Right lobe of liver (tissue), 6 donors: ENCODE results near the gene NUCB1. TPM values are rescaled to one million over a fixed set of nuclear protein-coding genes. Genes with fewer than 3 reads are reported as not detected.

Experiments
- ATAC-seq, 4 donors: fragments of 200-7000 bp; cut with Tn5 transposase; one replicate each; pipeline ENCODE4 v1.9.1; 2020; ENCODE audit warnings: mild to moderate bottlenecking in 4 of 4, moderate library complexity in 4 of 4
- DNase-seq, 3 donors: peaks; one replicate each; pipeline ENCODE4 v3.0.0-alpha.2; 2020
- H3K27ac ChIP-seq, 3 donors: fragments of 200-600 bp; one replicate each; pipeline ENCODE4 v1.8.0; 2022
- H3K27me3 ChIP-seq, 2 donors: fragments of 200-600 bp; one replicate each; pipeline ENCODE4 v1.8.0; 2022
- H3K36me3 ChIP-seq, 4 donors: fragments of 200-600 bp; sonication (generic) in 1 of 4; one replicate each; pipeline versions ENCODE4 v1.5.1 to v1.8.0; 2017 to 2022; ENCODE audit warnings: control low read depth in 1 of 4
- H3K4me1 ChIP-seq, 4 donors: fragments of 200-600 bp; sonication (generic) in 1 of 4; one replicate each; pipeline versions ENCODE4 v1.5.1 to v1.8.0; 2017 to 2022; ENCODE audit warnings: control low read depth in 1 of 4
- H3K4me3 ChIP-seq, 3 donors: fragments of 200-600 bp; one replicate each; pipeline ENCODE4 v1.8.0; 2022
- H3K9me3 ChIP-seq, 4 donors: fragments of 200-600 bp; sonication (generic) in 1 of 4; one replicate each; pipeline versions ENCODE4 v1.5.1 to v1.8.0; 2017 to 2022; ENCODE audit warnings: control low read depth in 1 of 4
- POLR2A ChIP-seq: fragments of 450-650 bp; IDR thresholded peaks from one replicate; pipeline ENCODE4 v1.6.1; 2017; ENCODE audit warnings: antibody characterized with exemption, mild to moderate bottlenecking
- WGBS: methylation state at CpG from one replicate; pipeline ENCODE4 v1.1.6; 2018; ENCODE audit warnings: low coverage, low lambda C conversion rate; ENCODE audit not compliant: insufficient coverage; ENCODE audit errors: missing lambda C conversion rate; 5-methylcytosine and 5-hydroxymethylcytosine counted together
- intact Hi-C, 2 donors: fragments of 100-400 bp; cut with DNase I; formaldehyde crosslinking; loops; one replicate each; pipeline versions ENCODE4 v1.11.2 to v1.14.1; 2022
- total RNA-seq, 6 experiments: library from RNA; depleted of rRNA in 2 of 6; stranded (reverse); fragments of >200 nt in 2 of 6; fragmentation: NEBNext Ultra II Directional in 3 of 6; extraction: Animal tissue kit (Norgen Biotek cat#: 25700) in 3 of 6; gene quantifications; one replicate each; pipeline versions ENCODE4 v1.1.0 to v1.2.4, GENCODE V29; 2016 to 2023
- TF ChIP-seq, protein P1 (sequence below), 4 donors: fragments of 200-600 bp in 3 of 4; fragments of 450-650 bp in 1 of 4; IDR thresholded peaks; one replicate each; pipeline versions ENCODE4 v1.5.1 to v1.8.0; 2016 to 2022; ENCODE audit warnings: antibody characterized with exemption in 4 of 4, mild to moderate bottlenecking in 2 of 4
- donor health status: DM: no; HTN: yes; CAD: no.
- donor health status: DM: no; HTN: no; CAD: no.
- donor health status: DM: no; HTN: no; CAD: no.
- donor health status: DM: no; HTN: yes; CAD: no.
- donor health status: DM: no; HTN: yes; CAD: no.

The NUCB1 gene
- total RNA-seq, 6 experiments from 2014 or later: 306 to 376 (median 349) TPM

DNA sequence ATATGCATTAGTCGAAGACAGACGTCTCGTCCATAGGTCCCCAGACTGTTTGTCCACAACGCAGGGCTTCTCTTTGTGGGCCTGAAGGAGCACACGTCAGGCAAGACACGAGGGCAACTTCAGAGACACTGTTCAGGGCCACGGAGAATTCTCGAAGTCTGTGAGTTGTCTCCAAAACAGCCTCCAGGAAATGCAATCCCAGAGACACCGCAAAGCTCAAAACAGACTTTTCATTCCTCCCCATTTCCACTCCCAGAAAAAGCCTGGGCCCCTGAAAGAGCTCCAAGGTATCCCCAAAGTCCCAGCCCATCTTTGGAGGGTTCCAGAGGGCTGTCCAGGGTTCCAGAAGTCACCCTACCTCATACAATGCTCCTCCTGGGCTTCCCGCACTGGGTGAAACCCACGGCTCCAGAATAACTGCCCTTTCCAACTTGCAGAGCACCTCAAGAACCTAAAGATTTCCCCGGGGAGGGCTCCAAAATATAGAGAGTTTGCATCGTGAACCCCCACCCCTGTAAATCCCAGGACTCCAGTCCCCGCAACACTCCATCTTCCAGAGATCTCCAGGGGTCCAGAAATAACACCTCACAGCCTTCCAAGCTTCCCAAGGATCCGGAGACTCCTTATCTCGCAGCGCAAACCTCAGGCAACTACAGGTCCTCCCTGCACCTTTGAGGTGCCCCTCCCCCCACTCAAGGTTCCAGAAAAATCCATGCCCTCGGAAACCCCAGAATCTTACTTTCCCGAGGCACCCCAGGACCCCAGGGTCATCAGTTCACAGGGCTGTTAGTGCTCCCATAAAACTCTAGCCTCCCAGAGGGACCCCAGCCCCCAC is 64.3 kb downstream of the NUCB1 start:
- Histone ChIP-seq H3K4me3 (peak overlapping the region; percentile 32 to 97 (median 87)), H3K36me3 (peaks cover 0 to 18% (median 1%) of the 10 kb centered on the region in 4 donors), H3K27ac (peak overlapping the region; percentile 97 to 99 (median 98)), H3K27me3 (no peaks in the 10 kb centered on the region), H3K9me3 (no peaks in the 10 kb centered on the region), H3K4me1 (peaks cover 0 to 26% (median 0%) of the 10 kb centered on the region in 4 donors)
- WGBS: 3% methylated on average over 17 of the region's 19 CpGs
- intact Hi-C loops: loop anchor here in 1 of 2 donors (10.0 kb wide), 1 partner anchor 60 kb away; the partner anchor contains the start of gene NUCB1
- ATAC-seq (peak in 2 of 4 donors; percentile 2 to 4), DNase-seq (peak in 2 of 3 donors; percentile 72 to 80)
- TF ChIP-seq, protein P1, sequence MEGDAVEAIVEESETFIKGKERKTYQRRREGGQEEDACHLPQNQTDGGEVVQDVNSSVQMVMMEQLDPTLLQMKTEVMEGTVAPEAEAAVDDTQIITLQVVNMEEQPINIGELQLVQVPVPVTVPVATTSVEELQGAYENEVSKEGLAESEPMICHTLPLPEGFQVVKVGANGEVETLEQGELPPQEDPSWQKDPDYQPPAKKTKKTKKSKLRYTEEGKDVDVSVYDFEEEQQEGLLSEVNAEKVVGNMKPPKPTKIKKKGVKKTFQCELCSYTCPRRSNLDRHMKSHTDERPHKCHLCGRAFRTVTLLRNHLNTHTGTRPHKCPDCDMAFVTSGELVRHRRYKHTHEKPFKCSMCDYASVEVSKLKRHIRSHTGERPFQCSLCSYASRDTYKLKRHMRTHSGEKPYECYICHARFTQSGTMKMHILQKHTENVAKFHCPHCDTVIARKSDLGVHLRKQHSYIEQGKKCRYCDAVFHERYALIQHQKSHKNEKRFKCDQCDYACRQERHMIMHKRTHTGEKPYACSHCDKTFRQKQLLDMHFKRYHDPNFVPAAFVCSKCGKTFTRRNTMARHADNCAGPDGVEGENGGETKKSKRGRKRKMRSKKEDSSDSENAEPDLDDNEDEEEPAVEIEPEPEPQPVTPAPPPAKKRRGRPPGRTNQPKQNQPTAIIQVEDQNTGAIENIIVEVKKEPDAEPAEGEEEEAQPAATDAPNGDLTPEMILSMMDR (IDR thresholded peaks at IDR 0.05): no peak
- TF ChIP-seq POLR2A: no peak

DNA sequence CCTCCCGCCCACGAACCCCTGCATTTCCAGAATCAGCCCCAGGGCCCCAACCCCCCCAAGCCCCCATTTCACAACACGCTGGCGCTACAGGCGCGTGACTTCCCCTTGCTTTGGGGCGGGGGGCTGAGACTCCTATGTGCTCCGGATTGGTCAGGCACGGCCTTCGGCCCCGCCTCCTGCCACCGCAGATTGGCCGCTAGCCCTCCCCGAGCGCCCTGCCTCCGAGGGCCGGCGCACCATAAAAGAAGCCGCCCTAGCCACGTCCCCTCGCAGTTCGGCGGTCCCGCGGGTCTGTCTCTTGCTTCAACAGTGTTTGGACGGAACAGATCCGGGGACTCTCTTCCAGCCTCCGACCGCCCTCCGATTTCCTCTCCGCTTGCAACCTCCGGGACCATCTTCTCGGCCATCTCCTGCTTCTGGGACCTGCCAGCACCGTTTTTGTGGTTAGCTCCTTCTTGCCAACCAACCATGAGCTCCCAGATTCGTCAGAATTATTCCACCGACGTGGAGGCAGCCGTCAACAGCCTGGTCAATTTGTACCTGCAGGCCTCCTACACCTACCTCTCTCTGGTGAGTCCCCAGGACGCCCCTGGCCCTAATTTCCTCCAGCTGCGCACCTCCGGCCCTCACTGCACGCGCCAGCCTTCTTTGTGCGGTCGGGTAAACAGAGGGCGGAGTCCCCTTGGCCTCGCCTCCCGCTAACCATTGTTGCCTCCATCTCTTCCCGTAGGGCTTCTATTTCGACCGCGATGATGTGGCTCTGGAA is 65.1 kb downstream of the NUCB1 start, which contains the start of gene FTL:
FTL (plus strand) TSS at position 270 of the 766 bp plus-strand sequence; CDS start at position 469, 199 bp downstream.
- peaks cover 0 to 21% (median 1%) of the 10 kb centered on the region in 4 donors for H3K36me3 ChIP-seq

GRCh38 chr19:48965806-48966540 is 65.9 kb downstream of the NUCB1 start:
- 10% methylated on average over 14 of the region's 36 CpGs for WGBS
- peak overlapping the region; percentile 84 to 97 (median 87) for H3K4me3 ChIP-seq
- peak; percentile 2 to 24 (median 10) for ATAC-seq
- TF ChIP-seq, protein P1 (IDR thresholded peaks at IDR 0.05): no peak
- TF ChIP-seq POLR2A: no peak
- peaks cover 0 to 21% (median 0%) of the 10 kb centered on the region in 4 donors for H3K4me1 ChIP-seq
- H3K36me3 ChIP-seq: peaks cover 0 to 26% (median 1%) of the 10 kb centered on the region in 4 donors
- H3K9me3 ChIP-seq: no peaks in the 10 kb centered on the region
- intact Hi-C loops: loop anchor here in 1 of 2 donors (10.0 kb wide), 1 partner anchor 61 kb away; the partner anchor contains the start of gene NUCB1
- DNase-seq: peak; percentile 78 to 85 (median 82)
- H3K27ac ChIP-seq: peak overlapping the region; percentile 93 to 99 (median 97)
- no peaks in the 10 kb centered on the region for H3K27me3 ChIP-seq

More for the DNA sequence above, 65.1 kb downstream of the NUCB1 start, which contains the start of gene FTL:
- peak within 1 kb of the TSS; percentile 97 to 99 (median 98) for H3K27ac ChIP-seq
- TF ChIP-seq, protein P1 (IDR thresholded peaks at IDR 0.05): no peak
- TF ChIP-seq POLR2A: peak; percentile 100
- H3K27me3 ChIP-seq: no peaks in the 10 kb centered on the region
- intact Hi-C loops: loop anchor here in 1 of 2 donors (10.0 kb wide), 1 partner anchor 60 kb away; the partner anchor contains the start of gene NUCB1
- peaks cover 0 to 27% (median 0%) of the 10 kb centered on the region in 4 donors for H3K4me1 ChIP-seq
- DNase-seq (peak; percentile 99), ATAC-seq (peak; percentile 59 to 81 (median 69))
- 0% methylated on average over 27 of the region's 52 CpGs for WGBS
- no peaks in the 10 kb centered on the region for H3K9me3 ChIP-seq
- H3K4me3 ChIP-seq: peak within 1 kb of the TSS; percentile 84 to 97 (median 87)
